HG02970 (cell line): ENCODE data around the gene TMED10.
"Not testable (repeated sequence)": the region's sequence is repeated elsewhere in the genome, so short reads cannot be mapped to it uniquely, and the experiment has no call there.

ENCODE experiments used
- ATAC-seq: cut with Tn5 transposase; IDR thresholded peaks from one replicate; pipeline ENCODE4 v1.9.1; 2021; ENCODE audit warnings: mild to moderate bottlenecking, moderate library complexity, moderate number of reproducible peaks; ENCODE audit not compliant: unreplicated experiment, low FRiP score

The TMED10 gene

DNA sequence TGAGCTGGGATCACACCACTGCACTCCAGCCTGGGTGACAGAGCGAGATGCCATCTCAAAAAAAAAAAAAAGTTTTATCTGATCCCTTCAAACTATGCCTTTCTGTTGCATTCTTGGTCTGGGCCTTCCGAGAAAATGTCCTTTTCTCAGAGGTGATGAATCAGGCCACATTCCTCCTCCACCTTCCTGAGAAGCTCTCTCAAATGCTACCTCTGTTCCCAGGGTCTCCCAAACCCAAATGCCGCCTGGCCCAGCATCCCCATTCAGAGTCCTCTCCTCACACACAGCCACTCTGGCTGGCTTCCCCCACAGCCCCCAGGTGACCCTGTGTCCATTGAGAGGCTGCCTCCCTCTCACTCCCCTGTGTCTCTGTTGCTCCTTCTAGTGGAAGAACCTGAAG, 19.7 kb upstream of the TMED10 start:
- no peak for ATAC-seq

- no peak for ATAC-seq
These were observed 14.7 kb upstream of the TMED10 start for GRCh38 chr14:75191100-75191499.

DNA sequence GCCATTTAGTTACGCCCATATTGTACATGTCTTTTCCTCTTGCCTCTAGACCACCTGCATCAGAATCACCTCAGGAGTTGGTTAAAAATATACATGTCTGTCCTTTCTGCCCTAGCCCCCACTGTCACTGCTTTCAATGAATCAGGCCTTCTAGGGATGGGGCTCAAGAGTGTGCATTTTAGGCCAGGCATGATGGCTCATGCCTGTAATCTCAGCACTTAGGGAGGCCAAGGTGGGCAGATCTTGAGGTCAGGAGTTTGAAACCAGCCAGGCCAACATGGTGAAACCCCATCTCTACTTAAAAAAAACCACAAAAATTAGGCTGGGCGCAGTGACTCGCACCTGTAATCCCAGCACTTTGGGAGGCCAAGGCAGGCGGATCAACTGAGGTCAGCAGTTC, 13.6 kb upstream of the TMED10 start:
- ATAC-seq: no peak

DNA sequence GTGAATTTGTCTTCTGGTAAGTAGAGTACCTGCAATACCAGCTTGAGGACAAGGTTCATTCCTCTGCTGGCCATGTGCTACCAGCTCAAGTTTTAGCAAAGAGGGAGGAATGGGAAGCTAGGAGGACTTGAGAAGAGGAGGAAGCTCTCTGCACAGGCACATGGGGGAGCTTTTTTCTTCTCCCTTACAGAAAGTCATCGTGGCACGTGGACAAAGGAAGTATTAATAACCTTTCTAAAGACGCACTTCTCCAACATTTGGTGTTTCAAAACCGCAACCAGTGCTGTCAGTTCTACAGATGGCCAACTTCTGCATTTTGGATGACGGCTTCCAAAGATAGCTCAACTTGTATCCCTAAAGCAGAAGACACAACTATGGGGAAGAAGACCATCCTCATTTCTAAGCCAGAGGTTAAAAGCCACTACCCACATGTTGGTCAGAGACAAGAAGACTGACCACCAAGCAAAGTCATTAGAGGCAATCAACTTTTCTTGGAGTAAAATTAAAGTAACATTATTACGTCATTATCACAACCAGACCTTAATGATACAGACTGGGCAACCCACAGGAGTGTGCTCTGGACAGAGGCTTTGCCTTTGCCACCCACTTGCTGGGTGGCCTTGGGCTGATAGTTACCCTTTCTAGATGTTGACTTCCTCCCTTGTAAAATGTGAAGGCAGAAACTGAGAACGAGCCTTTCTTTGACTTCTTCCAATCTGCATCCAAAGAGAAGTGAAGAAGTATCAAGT, 12.3 kb upstream of the TMED10 start:
- ATAC-seq: no peak

GRCh38 chr14:75188086-75188485, 11.7 kb upstream of the TMED10 start:
- no peak for ATAC-seq

DNA sequence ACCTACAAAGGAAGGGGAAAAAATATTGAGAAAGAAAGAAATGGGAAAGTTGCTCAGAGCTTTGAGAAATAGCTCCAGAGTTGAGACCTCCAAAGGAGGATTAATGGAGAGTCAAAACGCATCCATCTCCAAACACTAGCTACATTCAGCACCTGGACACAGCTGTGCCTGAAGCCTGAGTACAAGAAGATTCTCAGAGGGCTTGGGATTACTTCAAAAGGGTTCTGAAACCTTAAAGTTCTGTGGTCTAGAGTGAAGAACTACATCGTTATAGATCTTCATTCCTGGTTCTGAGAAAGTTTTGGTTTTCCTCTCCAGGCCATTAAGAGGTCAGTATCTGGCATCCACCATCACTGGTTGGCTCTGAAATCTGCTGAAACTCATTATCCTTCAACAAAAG, 10.5 kb upstream of the TMED10 start:
- no peak for ATAC-seq

DNA sequence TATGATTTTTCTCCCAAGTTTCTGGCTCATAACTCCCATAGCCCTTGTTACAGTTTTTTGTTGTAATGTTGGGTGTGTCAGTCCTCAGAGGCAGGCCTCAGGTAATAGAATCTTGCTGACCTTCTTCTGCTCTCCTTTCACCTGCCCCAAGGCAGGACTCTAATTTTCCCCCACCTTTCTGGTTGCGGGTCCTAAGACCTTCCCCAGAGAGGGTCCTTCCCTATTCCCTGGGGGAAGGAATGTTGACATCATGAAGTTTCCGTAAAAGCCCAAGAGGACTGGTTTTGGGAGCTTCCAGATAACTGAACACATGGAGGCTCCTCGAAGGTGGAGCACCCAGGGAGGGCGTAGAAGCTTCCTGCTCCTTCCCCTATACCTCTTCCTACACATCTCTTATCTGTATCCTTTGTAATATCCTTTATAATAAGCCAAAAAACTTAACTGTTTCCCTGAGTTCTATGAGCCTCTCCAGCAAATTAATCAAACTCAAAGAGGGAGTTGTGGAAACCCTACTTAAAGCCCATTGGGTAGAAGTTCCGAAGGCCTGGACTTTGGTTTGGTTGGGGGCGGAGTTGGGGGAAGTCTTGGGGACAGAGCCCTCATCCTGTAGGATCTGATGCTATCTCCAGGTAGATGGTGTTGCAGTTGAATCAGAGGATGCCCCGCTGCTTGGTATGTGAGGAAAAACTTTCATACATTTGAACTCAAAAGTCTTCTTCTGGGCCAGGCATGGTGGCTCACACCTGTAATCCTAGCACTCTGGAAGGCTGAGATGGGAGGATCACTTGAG, 9.0 kb upstream of the TMED10 start:
- no peak for ATAC-seq

GRCh38 chr14:75184492-75184891, 8.1 kb upstream of the TMED10 start:
- no peak for ATAC-seq

DNA sequence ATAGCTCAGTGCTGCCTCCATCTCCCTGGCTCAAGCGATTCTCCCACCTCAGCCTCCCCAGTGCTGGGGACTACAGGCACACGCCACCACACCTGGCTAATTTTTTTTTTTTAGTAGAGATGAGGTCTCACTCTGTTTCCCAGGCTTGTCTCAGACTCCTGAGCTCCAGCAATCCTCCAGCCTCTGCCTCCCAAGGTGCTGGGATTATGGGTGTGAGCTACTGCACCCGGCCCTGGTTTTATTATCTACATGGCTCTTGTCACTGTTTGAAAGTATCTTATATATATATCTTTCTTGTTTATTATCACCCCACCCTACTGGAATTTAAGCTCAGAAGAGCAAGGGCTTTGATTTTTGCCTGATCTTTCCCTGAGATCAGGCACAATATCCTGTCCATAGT, 7.6 kb upstream of the TMED10 start:
- no peak for ATAC-seq

DNA sequence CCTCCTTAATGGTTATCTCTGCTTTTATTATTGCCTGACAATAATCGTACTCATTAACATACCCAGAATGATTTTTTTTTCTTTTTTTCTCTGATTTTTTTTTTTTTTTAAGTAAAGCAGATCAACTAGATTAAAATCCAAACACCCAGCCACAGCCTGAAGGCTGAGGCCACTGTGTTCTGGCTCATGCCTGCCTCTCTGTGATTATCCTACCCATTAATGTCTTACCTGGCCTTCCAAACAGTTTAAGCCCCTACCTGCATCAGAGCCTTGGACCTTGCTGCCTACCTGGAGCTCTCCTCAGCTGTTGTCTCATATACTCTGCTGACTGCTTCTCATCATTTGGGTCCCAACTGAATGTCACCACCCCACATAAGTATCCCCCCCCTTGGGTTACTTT, 6.8 kb upstream of the TMED10 start:
- no peak for ATAC-seq

GRCh38 chr14:75182821-75183220, 6.4 kb upstream of the TMED10 start:
- no peak for ATAC-seq

GRCh38 chr14:75182163-75182562, 5.8 kb upstream of the TMED10 start:
- ATAC-seq: not testable (repeated sequence)

DNA sequence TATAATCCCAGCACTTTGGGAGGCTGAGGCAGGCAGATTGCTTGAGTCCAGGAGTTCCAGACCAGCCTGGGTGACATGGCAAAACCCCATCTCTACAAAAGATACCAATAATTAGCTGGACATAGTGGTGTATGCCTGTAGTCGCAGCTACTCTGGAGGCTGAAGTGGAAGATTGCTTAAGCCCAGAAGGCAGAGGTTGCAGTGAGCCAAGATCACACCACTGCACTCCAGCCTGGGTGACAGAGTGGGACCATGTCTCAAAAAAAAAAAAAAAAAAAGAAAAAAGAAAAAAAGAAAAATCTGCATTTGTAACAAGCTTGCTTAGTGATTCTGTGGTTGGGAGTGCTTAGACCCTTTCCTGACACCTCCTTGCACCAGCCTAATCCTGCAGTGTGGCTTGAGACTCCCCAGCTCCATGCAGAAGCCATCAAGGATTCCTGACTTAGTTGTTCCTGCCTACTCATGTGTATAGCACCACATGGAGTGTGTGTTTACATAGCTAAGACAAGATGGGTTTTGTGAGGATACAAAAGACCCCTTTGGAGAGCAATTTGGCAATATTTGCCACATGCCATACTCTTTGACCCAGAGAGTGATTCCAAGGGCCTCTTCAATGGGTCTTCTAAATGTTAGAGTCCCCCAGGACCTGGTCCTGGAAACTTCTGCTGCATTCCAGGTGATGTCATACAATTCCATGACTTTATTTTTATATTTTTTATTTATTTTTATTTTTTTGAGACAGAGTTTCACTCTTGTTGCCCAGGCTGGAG, 5.1 kb upstream of the TMED10 start:
- no peak for ATAC-seq

- ATAC-seq: peak; percentile 10
These were observed 703 bp downstream of the TMED10 start for GRCh38 chr14:75175677-75176141.

DNA sequence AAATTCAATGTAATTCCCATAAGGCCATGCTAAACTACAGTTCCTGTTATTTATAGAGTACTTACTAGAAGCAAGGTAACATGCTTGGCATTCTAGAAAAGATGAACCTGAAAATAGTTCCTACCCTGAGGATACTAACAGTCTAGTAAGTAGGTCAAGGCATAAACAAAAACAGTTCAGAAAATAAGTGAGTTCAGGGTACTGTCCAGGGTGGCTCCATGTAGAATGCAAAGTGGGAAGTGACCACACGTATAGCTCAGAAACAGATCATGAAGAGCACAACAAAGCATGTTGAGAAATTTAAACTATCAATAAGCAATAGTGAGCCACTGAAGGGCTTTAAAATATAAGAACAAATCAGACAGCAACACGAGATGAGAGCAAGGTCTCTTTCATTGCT, 2.3 kb downstream of the TMED10 start:
- no peak for ATAC-seq

DNA sequence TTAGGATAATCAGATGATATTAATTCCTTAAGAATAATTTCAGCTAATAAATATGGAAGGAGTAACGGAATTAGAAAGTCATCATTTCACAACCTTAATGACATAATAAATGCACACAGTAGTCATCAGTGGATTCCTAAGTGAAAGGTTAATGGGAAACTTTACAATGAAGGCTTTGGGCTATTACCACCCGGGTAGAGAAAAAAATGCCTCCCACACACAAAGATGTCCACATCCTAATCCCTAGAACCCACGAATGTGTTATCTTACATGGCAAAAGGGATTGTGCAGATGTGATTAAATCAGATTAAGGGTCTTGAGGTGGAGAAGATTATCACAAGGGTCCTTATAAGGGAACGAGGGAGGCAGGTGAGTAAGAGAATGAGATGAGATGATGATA, 5.6 kb downstream of the TMED10 start:
- no peak for ATAC-seq

DNA sequence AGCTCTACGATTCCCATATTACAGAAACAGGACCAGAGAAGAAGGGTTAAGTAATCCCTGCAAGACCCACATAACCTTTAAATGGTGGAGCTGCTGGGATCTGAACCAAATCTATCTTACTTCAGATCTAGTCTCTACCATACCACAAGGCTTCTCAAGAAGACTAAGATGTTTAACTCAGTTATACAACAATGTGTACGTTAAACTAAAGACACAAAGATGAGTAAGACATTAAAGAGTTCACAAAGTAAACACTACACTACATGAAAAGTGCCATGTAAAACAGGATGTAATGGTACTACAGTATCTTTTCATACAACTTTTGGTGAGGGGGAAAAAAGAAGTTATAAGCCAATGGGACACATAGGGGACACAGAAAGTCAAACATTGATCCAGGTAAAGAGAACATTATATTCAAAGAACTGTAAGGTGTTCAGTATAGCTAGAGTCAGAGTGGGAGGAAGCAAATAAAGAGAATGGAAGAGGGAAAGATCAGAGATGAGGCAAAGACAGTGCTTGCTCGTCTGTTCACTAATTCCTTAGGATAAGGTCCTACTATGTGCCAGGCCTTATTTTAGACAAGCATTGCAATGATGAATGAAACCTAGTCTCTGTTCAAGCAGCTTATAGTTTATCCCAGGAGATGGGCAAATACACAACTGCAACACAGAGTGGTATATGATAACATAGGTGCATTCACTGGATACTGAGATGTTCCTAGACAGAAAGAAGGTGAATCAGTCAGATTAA, 7.7 kb downstream of the TMED10 start:
- no peak for ATAC-seq

DNA sequence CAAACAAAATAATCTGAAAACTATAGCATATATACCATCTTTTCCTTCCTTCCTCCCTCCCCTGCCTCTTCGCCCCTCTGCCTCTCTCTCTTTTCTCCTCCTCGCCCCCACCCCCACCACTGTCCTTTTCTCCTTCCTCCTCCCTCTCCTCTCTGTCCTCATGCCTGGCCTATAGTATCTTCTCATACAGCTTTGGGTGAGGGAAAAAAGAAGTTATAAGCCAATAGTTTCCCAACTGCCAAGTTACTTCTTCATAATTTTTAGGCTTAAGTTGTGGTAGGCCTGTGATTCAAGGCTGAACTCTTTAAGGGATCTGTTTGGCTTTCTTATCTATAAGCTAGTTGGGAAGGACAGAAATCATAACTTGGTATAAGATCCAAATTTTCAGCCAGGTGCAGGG, 9.1 kb downstream of the TMED10 start:
- ATAC-seq: no peak

DNA sequence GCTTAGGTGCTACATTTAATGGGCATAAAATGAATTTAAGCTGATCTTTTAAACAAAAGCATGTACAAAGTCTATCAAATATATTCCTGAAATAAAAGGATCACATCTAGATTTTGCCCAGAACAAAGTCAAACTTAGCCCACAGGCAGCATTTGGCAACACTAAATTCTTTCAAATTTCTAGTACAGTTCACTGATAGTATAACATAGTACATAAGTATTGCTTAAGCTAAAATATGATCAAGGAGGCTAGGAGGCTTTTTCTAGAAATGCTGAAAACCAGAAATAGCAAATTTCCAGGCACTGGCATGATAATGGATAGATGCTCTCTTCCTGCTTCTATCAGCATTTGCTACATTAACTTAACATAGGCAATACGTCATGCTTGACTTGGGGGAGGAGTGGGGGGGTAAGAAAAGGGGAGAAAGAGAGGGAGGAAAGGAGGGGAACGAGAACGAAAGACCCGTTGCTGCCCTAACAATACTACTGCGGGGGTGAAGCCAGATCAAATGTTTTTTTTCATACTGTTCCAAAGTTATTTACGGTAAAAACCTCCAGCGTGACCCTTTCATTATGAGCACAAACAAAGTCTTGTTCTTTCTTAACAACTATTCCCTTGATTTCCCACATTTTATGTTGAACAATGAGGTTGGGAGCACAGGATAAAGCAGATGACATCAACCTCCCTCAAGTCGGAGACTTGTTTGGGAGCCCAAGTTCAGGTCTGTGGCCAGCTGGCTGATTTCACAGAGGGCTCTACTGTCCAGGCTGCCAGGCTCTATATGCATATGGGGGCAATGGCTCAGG, 10.6 kb downstream of the TMED10 start:
- no peak for ATAC-seq

DNA sequence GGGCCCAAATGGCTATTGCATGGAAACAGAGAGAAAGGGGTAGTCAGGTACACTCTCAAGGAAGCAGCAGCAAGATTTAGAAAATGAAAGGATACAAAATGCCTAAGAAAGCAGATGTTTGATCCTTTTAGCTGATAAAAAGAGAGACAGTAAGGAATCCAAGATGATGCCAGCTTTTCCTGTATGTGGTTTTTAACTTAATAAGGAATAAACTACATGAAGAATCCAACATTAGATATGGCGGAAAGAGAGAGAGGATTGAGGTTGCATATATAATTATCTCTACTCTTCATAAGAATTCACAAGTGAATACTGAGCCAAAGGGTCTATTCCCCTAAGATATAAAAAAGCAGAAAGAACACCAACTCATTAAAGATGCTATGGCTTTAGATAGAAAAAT, 11.6 kb downstream of the TMED10 start:
- ATAC-seq: no peak
